PFSK-1 (cell line): ENCODE data around the gene CENPE.

ENCODE experiments used
- POLR2AphosphoS5 ChIP-seq: IDR thresholded peaks from 2 replicates; pipeline ENCODE4 v1.6.1; 2012; ENCODE audit warnings: low read depth, mild to moderate bottlenecking, control low read depth, low read length, moderate library complexity
- REST ChIP-seq, 2 experiments: IDR thresholded peaks; 2 replicates each; pipeline versions ENCODE4 v1.6.1 to v1.8.0; 2011 to 2012; ENCODE audit warnings: low read depth in 2 of 2, low read length in 2 of 2, control low read depth in 1 of 2, inconsistent platforms in 1 of 2, mild to moderate bottlenecking in 1 of 2, moderate library complexity in 1 of 2; ENCODE audit not compliant: insufficient read depth in 1 of 2

- no peak for TF ChIP-seq REST (IDR thresholded peaks at IDR 0.05; ENCODE audit: insufficient read depth in 1 of 2, low read depth in 2 of 2, low read length in 2 of 2)
- TF ChIP-seq POLR2AphosphoS5: no peak
Measured at GRCh38 chr4:103060453-103061148, 137.5 kb downstream of the CENPE start.
